H9 (cell line): ENCODE results near the gene KLHL33. TPM values are rescaled to one million over a fixed set of nuclear protein-coding genes. Genes with fewer than 3 reads are reported as not detected.

ENCODE experiments used
- DNase-seq: peaks from one replicate; pipeline ENCODE4 v3.0.0-alpha.2; 2017
- H2AFZ ChIP-seq: one replicate; pipeline ENCODE4 v1.6.1; 2013; ENCODE audit warnings: mild to moderate bottlenecking, low read length, control low read depth, moderate library complexity
- H2AK5ac ChIP-seq: 2 replicates; pipeline ENCODE4 v1.6.1; 2013; ENCODE audit warnings: low read length, control low read depth, mixed read lengths; ENCODE audit not compliant: insufficient read length
- H2BK120ac ChIP-seq: one replicate; pipeline ENCODE4 v1.6.1; 2013; ENCODE audit warnings: low read depth, mild to moderate bottlenecking, low read length, control low read depth, inconsistent platforms; ENCODE audit not compliant: poor library complexity, severe bottlenecking
- H2BK12ac ChIP-seq: 2 replicates; pipeline ENCODE4 v1.6.1; 2013; ENCODE audit warnings: low read length, control low read depth, mixed read lengths, low read depth; ENCODE audit not compliant: insufficient read length
- H2BK15ac ChIP-seq: 2 replicates; pipeline ENCODE4 v1.6.1; 2013; ENCODE audit warnings: low read depth, low read length, control low read depth
- H2BK20ac ChIP-seq: one replicate; pipeline ENCODE4 v1.6.1; 2013; ENCODE audit warnings: low read depth, mild to moderate bottlenecking, low read length, control low read depth, inconsistent platforms; ENCODE audit not compliant: poor library complexity, severe bottlenecking
- H2BK5ac ChIP-seq: 2 replicates; pipeline ENCODE4 v1.6.1; 2013; ENCODE audit warnings: low read length, control low read depth, mixed read lengths; ENCODE audit not compliant: insufficient read length
- H3K14ac ChIP-seq: 2 replicates; pipeline ENCODE4 v1.6.1; 2013; ENCODE audit warnings: low read length, control low read depth; ENCODE audit not compliant: insufficient read depth
- H3K18ac ChIP-seq: 2 replicates; pipeline ENCODE4 v1.6.1; 2013; ENCODE audit warnings: low read depth, mild to moderate bottlenecking, mixed read lengths, low read length, control low read depth; ENCODE audit not compliant: insufficient read length
- H3K23ac ChIP-seq: 2 replicates; pipeline ENCODE4 v1.6.1; 2013; ENCODE audit warnings: low read length, control low read depth, mixed read lengths, low read depth; ENCODE audit not compliant: insufficient read length
- H3K23me2 ChIP-seq: 2 replicates; pipeline ENCODE4 v1.6.1; 2013; ENCODE audit warnings: low read depth, mild to moderate bottlenecking, mixed read lengths, low read length, control low read depth; ENCODE audit not compliant: insufficient read length, poor library complexity, severe bottlenecking
- H3K27ac ChIP-seq: 2 replicates; pipeline ENCODE4 v1.5.1; 2013; ENCODE audit warnings: low read length, control low read depth, mixed read lengths, low read depth; ENCODE audit not compliant: insufficient read length
- H3K27me3 ChIP-seq: 2 replicates; pipeline ENCODE4 v1.6.1; 2013; ENCODE audit warnings: low read length, control low read depth, inconsistent platforms; ENCODE audit not compliant: insufficient read depth
- H3K4ac ChIP-seq: 2 replicates; pipeline ENCODE4 v1.6.1; 2013; ENCODE audit warnings: low read depth, mild to moderate bottlenecking, control low read depth, inconsistent platforms, low read length, moderate library complexity
- H3K4me1 ChIP-seq: 2 replicates; pipeline ENCODE4 v1.6.1; 2013; ENCODE audit warnings: low read length, control low read depth, inconsistent platforms; ENCODE audit not compliant: insufficient read depth
- H3K4me2 ChIP-seq: 2 replicates; pipeline ENCODE4 v1.6.1; 2013; ENCODE audit warnings: low read length, control low read depth, mixed read lengths; ENCODE audit not compliant: insufficient read length, insufficient read depth
- H3K56ac ChIP-seq: 2 replicates; pipeline ENCODE4 v1.6.1; 2013; ENCODE audit warnings: low read depth, mild to moderate bottlenecking, mixed read lengths, low read length, control low read depth; ENCODE audit not compliant: insufficient read length
- H3K79me1 ChIP-seq: 2 replicates; pipeline ENCODE4 v1.6.1; 2013; ENCODE audit warnings: low read depth, mild to moderate bottlenecking, moderate library complexity, low read length, control low read depth, inconsistent platforms; ENCODE audit not compliant: insufficient read depth, poor library complexity, severe bottlenecking
- H3K79me2 ChIP-seq: 2 replicates; pipeline ENCODE4 v1.6.1; 2013; ENCODE audit warnings: low read length, control low read depth, inconsistent platforms; ENCODE audit not compliant: insufficient read depth
- H3K9ac ChIP-seq: 2 replicates; pipeline ENCODE4 v1.6.1; 2013; ENCODE audit warnings: low read length, control low read depth, mixed read lengths; ENCODE audit not compliant: insufficient read length; ENCODE audit errors: extremely low read depth
- H3K9me3 ChIP-seq: one replicate; pipeline ENCODE4 v1.6.1; 2013; ENCODE audit warnings: low read depth, low read length, inconsistent platforms; ENCODE audit not compliant: control insufficient read depth
- H3T11ph ChIP-seq: one replicate; pipeline ENCODE4 v1.6.1; 2013; ENCODE audit warnings: mild to moderate bottlenecking, low read length, control low read depth, inconsistent platforms
- H4K20me1 ChIP-seq: one replicate; pipeline ENCODE4 v1.6.1; 2013; ENCODE audit not compliant: control insufficient read depth, insufficient read length, insufficient read depth
- H4K5ac ChIP-seq: 2 replicates; pipeline ENCODE4 v1.6.1; 2013; ENCODE audit warnings: low read depth, mild to moderate bottlenecking, mixed read lengths, low read length, control low read depth; ENCODE audit not compliant: insufficient read length
- H4K8ac ChIP-seq: replicated peaks from 2 replicates; pipeline ENCODE4 v1.6.1; 2013; ENCODE audit warnings: low read length, control low read depth, mixed read lengths, low read depth; ENCODE audit not compliant: insufficient read length
- H4K91ac ChIP-seq: 2 replicates; pipeline ENCODE4 v1.6.1; 2013; ENCODE audit warnings: low read depth, mild to moderate bottlenecking, moderate library complexity, mixed read lengths, low read length, control low read depth; ENCODE audit not compliant: insufficient read length
- H3K27ac Mint-ChIP-seq, 3 experiments: 2 replicates in 2 of 3; 3 replicates in 1 of 3; pipeline ENCODE4 v1.8.0; 2020 to 2021; ENCODE audit warnings: mixed read lengths in 3 of 3, mild to moderate bottlenecking in 1 of 3, moderate library complexity in 1 of 3
- H3K27me3 Mint-ChIP-seq: 2 replicates; pipeline ENCODE4 v1.8.0; 2021; ENCODE audit warnings: low read depth, mild to moderate bottlenecking, moderate library complexity, mixed read lengths
- H3K36me3 Mint-ChIP-seq, 3 experiments: 2 replicates in 2 of 3; 3 replicates in 1 of 3; pipeline ENCODE4 v1.8.0; 2020 to 2021; ENCODE audit warnings: low read depth in 3 of 3, mixed read lengths in 3 of 3; ENCODE audit not compliant: insufficient read depth in 1 of 3
- H3K4me1 Mint-ChIP-seq, 2 experiments: 2 replicates each; pipeline ENCODE4 v1.8.0; 2020; ENCODE audit warnings: mixed read lengths in 2 of 2
- H3K4me3 Mint-ChIP-seq, 2 experiments: 2 replicates in 1 of 2; 3 replicates in 1 of 2; pipeline ENCODE4 v1.8.0; 2020 to 2021; ENCODE audit warnings: mild to moderate bottlenecking in 2 of 2, mixed read lengths in 2 of 2, moderate library complexity in 1 of 2
- H3K9me3 Mint-ChIP-seq, 2 experiments: 2 replicates in 1 of 2; 3 replicates in 1 of 2; pipeline ENCODE4 v1.8.0; 2020; ENCODE audit warnings: mild to moderate bottlenecking in 2 of 2, mixed read lengths in 2 of 2, moderate library complexity in 1 of 2
- CTCF ChIP-seq: fragments of 200-600 bp; sonication (generic); conservative IDR thresholded peaks from 3 replicates; pipeline ENCODE4 v1.8.0; 2021; ENCODE audit warnings: antibody characterized with exemption, mild to moderate bottlenecking
- WGBS: extraction: QIAGEN DNeasy Blood & Tissue Kit; methylation state at CpG from one replicate; pipeline ENCODE4 v1.1.7; 2013; ENCODE audit warnings: missing lambda C conversion rate, low lambda C conversion rate, mixed read lengths; ENCODE audit not compliant: insufficient read length; ENCODE audit errors: extremely low coverage; 5-methylcytosine and 5-hydroxymethylcytosine counted together
- total RNA-seq: library from RNA; stranded (reverse); gene quantifications from 2 replicates; pipeline ENCODE4 v1.2.1, GENCODE V29; 2021

The KLHL33 gene
- total RNA-seq, 1 experiment from 2014 or later, result 0.04 TPM

- no peak for TF ChIP-seq CTCF
- Histone ChIP-seq H4K91ac (no peak overlapping the region), H3K4me2 (no peak overlapping the region), H3K79me1 (no peaks in the 10 kb centered on the region), H3K9me3 (no peaks in the 10 kb centered on the region), H3K18ac (no peak overlapping the region), H2AFZ (no peak overlapping the region), H3K9ac (no peak overlapping the region), H3K27me3 (no peaks in the 10 kb centered on the region), H3K14ac (no peak overlapping the region), H2AK5ac (no peak overlapping the region), H2BK12ac (no peak overlapping the region), H4K5ac (no peak overlapping the region), H2BK5ac (no peak overlapping the region), H3K4me1 (no peaks in the 10 kb centered on the region), H3K56ac (no peak overlapping the region), H4K8ac (no peak overlapping the region), H3K27ac (no peak overlapping the region), H3T11ph (no peak overlapping the region), H2BK20ac (no peak overlapping the region), H3K23me2 (no peaks in the 10 kb centered on the region), H2BK120ac (no peak overlapping the region), H2BK15ac (no peak overlapping the region), H3K4ac (no peak overlapping the region), H3K23ac (no peak overlapping the region), H3K79me2 (no peaks in the 10 kb centered on the region), H4K20me1 (no peaks in the 10 kb centered on the region)
- no peak overlapping the region for H3K27ac Mint-ChIP-seq
- no peak for DNase-seq
- no peaks in the 10 kb centered on the region for H3K27me3 Mint-ChIP-seq
- peaks cover 29 to 85% (median 68%) of the 10 kb centered on the region in 3 experiments; a peak in 6 of 7 replicates for H3K36me3 Mint-ChIP-seq
- peaks cover 9% of the 10 kb centered on the region in 2 experiments; a peak in 3 of 4 replicates for H3K4me1 Mint-ChIP-seq
- no peaks in the 10 kb centered on the region; a peak in 1 of 5 replicates for H3K9me3 Mint-ChIP-seq
- H3K4me3 Mint-ChIP-seq, result no peak overlapping the region; a peak in 1 of 5 replicates
- WGBS, result no CpG with 5 or more reads among the region's 5 CpGs
Measured at GRCh38 chr14:20383636-20384035, 52.3 kb downstream of the KLHL33 start.
